ENCODE measurements around the gene TUBB2A.

DNA sequence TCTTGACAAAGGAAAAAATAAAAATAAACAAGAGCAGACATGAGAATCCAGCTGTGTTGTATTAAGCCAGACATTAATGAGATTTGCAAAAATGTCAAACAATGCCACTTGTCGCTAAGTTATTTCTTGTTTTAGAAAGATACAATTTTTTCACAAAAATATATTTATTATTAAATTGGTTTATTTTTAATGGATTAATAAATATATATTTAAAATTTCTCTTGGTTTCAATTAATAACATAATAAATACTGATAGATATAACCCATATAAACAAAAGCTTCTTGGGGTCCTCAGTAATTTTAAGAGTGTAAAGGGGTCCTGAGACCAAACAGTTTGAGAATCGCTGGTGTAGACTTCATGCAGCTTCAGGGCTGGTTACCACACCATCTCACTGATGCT, 44.0 kb upstream of the TUBB2A start:
- TF ChIP-seq RAD21 (IDR thresholded peaks at IDR 0.05; ENCODE audit: low read length) (no peak), MXI1 (IDR thresholded peaks at IDR 0.05; ENCODE audit: borderline replicate concordance, low read depth, low read length) (no peak), MAFK (IDR thresholded peaks at IDR 0.05; ENCODE audit: low read depth, low read length) (no peak), POLR2A (IDR thresholded peaks at IDR 0.05; ENCODE audit: low read depth, low read length) (no peak), CEBPB (IDR thresholded peaks at IDR 0.05; ENCODE audit: low read depth, low read length) (no peak), RFX5 (IDR thresholded peaks at IDR 0.05; ENCODE audit: low read depth, low read length) (no peak), NFE2L2 (IDR thresholded peaks at IDR 0.05; ENCODE audit: low read depth, low read length) (no peak)
- TF ChIP-seq, protein P1, sequence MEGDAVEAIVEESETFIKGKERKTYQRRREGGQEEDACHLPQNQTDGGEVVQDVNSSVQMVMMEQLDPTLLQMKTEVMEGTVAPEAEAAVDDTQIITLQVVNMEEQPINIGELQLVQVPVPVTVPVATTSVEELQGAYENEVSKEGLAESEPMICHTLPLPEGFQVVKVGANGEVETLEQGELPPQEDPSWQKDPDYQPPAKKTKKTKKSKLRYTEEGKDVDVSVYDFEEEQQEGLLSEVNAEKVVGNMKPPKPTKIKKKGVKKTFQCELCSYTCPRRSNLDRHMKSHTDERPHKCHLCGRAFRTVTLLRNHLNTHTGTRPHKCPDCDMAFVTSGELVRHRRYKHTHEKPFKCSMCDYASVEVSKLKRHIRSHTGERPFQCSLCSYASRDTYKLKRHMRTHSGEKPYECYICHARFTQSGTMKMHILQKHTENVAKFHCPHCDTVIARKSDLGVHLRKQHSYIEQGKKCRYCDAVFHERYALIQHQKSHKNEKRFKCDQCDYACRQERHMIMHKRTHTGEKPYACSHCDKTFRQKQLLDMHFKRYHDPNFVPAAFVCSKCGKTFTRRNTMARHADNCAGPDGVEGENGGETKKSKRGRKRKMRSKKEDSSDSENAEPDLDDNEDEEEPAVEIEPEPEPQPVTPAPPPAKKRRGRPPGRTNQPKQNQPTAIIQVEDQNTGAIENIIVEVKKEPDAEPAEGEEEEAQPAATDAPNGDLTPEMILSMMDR (conservative IDR thresholded peaks at IDR 0.05; ENCODE audit: low read depth, low read length), result no peak
- TF ChIP-seq, protein P2, sequence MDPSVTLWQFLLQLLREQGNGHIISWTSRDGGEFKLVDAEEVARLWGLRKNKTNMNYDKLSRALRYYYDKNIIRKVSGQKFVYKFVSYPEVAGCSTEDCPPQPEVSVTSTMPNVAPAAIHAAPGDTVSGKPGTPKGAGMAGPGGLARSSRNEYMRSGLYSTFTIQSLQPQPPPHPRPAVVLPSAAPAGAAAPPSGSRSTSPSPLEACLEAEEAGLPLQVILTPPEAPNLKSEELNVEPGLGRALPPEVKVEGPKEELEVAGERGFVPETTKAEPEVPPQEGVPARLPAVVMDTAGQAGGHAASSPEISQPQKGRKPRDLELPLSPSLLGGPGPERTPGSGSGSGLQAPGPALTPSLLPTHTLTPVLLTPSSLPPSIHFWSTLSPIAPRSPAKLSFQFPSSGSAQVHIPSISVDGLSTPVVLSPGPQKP (IDR thresholded peaks at IDR 0.05; ENCODE audit: borderline replicate concordance, low read depth, low read length), result no peak
- TF ChIP-seq, protein P3, sequence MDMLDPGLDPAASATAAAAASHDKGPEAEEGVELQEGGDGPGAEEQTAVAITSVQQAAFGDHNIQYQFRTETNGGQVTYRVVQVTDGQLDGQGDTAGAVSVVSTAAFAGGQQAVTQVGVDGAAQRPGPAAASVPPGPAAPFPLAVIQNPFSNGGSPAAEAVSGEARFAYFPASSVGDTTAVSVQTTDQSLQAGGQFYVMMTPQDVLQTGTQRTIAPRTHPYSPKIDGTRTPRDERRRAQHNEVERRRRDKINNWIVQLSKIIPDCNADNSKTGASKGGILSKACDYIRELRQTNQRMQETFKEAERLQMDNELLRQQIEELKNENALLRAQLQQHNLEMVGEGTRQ (IDR thresholded peaks at IDR 0.05; ENCODE audit: low read depth, low read length), result no peak

All from IMR-90 (cell line).